ENCODE results near the gene RBFOX2. TPM values are rescaled to one million over a fixed set of nuclear protein-coding genes. Genes with fewer than 3 reads are reported as not detected.
A peak's percentile ranks its signal among the peaks of the same experiment; 100 is the strongest.
"Not testable (repeated sequence)": the region's sequence is repeated elsewhere in the genome, so short reads cannot be mapped to it uniquely, and the experiment has no call there.

RBFOX2 gene
- total RNA-seq, 1 donor from 2014 or later, result 107 TPM

DNA sequence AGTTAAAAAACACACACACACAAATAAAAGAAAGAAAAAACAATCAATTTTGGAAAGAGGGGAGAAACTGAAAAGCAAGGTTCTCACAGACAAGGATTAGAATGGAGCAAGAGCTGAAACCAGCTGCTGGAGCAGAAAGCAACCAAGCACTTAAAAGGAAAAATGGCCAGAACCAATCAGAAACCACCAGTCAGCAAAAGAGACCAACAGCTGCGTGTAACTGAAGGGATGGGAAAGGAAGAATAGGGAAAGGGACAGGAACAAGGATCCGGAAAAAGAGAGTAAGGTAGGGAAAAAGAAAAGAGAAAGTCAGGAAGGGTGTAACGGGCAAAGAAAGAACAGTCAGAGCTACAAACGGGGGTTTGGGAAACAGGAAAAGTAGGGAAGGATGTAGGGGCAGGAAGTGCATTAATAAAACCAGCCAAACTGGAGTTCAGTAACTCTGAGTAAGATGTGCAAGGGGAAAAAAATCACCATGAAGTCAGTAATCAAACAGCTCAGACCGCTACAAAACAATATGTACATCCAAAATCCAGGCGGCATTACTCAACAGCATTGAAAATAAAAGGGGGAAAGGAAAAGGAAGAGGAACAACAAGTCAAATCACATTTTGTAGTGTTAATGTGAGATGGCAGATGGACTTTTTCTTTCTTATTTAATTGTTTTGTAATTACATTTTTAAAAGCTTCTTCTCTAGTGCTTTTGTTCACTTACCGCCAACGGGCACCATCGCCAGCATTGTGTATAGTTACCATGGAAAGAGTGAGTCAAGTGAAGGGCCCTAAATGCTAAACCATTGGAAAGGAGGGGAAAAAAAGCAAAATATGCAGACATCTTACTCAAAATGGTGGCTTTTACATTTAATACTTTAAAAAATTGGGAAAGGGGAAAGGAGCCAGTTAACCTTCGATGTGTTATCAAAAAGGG lies 261.7 kb downstream of the RBFOX2 start:
- peak; percentile 65 for DNase-seq

DNA sequence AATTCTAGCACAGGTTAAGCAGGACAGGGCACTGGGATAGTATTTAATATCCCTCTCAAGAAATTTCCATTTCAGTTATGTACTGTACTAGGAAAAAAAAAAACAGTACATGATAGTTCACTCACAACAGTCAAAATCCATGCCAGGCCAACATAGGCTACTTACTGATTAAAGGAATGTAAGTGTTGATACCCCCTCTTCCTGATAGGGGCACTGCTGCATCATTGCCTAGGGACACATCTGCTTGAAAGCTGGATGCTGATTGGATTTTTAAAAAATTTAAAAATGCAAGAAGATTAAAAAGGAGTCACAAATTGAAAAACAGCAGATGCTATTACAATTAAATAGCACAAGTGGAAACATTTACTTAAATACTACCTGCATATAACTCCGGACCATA lies 267.6 kb downstream of the RBFOX2 start:
- DNase-seq, result peak; percentile 46

DNA sequence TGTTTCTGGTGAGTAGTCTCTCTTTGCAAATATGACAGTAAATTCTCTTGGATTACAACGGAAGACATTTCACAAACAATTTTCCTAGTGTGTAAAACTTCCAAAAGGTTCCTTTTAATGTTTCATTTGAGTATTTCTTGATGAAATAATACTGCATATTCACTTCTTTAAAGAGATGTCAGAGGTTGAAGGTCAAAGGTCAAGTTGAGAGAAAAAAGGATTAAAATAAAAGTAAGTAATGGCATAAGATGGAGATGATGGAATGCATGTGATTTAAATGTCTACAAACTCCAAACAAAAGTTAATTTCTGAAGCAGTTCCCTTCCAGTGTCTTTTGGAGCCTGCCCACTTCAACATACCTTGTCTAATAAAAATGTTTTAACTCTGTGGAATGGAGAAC lies 270.2 kb downstream of the RBFOX2 start:
- no peak for DNase-seq

GRCh38 chr22:35756722-35757121 lies 271.9 kb downstream of the RBFOX2 start:
- no peak for DNase-seq

GRCh38 chr22:35754761-35755160 lies 273.9 kb downstream of the RBFOX2 start:
- DNase-seq, result no peak

DNA sequence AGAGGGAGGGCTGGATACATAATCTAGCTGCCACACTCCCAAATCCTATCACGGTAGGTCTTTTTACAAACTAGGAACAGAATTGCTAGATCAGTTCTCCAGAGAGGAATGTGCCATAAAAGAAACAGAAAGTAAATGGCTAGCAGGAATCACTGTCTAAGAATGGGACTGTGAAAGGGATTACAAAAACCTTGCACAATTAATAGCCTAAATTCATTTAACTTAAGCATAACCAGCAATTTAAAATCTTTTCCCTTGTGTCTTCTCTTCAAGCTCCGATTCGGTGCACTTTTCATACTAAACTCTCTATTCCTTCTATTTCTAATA lies 275.8 kb downstream of the RBFOX2 start:
- no peak for DNase-seq

- peak; percentile 58 for DNase-seq
Observed at GRCh38 chr22:35752006-35752862, 276.4 kb downstream of the RBFOX2 start.

DNA sequence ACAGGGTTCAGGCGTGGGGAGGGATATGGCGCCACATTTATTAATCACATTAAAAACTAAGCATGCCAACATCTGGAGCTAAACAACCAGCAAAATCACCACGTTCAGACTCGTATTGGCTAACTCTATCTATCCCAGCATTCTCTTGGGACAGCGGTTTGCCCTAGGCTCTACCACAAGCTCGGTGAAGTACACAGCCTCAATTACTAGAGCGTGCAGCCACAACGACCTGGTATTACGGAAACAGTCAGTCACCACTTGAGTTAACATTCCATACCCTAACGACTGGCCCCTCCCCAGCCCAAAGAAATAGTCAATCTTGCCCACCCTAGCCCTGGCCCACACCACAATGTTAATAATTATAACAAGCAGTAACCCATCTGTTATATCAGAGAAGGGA lies 278.8 kb downstream of the RBFOX2 start:
- no peak for DNase-seq

- DNase-seq, result peak; percentile 12
Observed at GRCh38 chr22:35746946-35747703, 281.5 kb downstream of the RBFOX2 start.

DNA sequence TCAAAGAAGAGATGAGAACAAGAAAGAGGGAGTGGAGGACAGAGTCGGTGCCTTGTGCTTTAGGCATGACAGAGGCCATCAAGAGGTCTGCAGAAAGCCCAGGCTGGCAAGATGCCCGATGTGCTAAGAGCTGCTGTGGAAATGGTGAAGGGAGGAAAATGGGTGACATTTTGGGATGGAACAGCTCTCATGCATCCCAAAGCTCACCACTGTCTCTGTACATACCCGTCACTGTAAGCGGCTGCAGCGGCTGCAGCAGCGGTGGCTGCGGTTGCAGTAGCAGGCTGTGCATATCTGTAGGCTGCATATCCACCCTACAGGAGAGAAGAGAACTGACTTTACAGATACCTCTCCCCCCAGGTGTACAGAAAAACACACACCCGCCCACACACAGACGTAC lies 282.4 kb downstream of the RBFOX2 start:
- DNase-seq, result no peak

DNA sequence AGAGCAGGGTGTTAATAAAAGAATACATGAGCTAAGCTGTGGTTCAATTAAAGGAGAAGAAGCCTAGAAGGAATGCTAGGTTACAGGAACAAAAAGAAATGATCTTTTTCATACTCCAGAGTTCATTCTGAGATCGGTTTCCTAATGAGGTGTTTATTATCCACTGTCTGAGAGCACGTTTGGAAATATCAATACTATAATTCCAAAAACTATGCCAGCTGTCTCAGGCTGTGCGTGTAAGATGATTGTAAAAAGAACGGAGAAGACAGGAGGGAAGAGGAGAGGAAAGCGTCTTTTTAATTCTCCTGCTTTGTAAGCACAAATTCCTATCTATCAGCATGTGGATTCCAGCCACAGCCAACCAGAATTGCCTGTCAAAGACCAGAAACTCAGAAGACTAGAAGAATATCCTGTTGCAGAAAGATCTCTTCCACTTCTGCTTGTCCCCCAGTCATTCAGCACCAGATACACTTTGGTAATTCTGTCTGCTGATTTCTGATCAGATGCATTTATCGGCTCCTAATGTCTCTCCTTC lies 285.2 kb downstream of the RBFOX2 start:
- no peak for DNase-seq

GRCh38 chr22:35742342-35743100 lies 286.1 kb downstream of the RBFOX2 start:
- peak; percentile 83 for DNase-seq

DNA sequence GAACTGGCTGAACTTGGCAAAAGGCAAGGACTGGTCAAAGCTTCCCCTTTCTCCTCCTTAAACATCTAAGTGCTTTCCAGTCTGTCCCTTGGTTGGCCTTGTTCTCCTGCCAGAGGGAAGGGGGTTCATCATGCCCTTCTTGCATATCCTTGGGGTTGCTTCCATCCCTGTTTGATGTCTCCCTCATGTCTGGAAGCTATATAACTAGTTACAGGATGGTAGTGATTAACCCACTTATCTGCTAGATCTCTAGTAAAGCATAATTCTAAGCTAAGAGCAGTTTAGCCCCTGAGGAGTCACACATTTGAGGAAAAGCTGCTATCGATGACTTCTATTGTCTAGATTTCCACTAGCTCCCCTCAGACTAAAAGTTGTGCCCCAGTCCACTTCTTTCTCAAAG lies 288.0 kb downstream of the RBFOX2 start:
- no peak for DNase-seq

- no peak for DNase-seq
Observed at GRCh38 chr22:35739931-35740380, 288.7 kb downstream of the RBFOX2 start.

GRCh38 chr22:35739076-35739930 lies 289.3 kb downstream of the RBFOX2 start:
- peak; percentile 10 for DNase-seq

DNA sequence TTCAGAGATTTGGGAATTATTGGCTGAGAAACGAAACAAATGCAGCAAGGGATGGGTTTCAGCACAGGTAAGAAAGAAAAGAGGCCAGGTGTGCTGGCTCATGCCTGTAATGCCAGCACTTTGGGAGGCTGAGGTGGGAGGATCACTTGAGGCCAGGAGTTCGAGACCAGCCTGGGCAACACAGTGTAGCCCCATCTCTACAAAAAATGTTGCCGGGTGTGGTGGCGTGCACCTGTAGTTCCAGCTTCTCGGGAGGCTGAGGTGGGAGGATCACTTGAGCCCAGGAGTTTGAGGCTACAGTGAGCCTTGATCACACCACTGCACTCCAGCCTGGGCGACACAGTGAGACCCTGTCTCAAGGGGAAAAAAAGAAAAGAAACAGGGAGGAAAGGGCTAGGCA lies 290.7 kb downstream of the RBFOX2 start:
- DNase-seq, result not testable (repeated sequence)

DNA sequence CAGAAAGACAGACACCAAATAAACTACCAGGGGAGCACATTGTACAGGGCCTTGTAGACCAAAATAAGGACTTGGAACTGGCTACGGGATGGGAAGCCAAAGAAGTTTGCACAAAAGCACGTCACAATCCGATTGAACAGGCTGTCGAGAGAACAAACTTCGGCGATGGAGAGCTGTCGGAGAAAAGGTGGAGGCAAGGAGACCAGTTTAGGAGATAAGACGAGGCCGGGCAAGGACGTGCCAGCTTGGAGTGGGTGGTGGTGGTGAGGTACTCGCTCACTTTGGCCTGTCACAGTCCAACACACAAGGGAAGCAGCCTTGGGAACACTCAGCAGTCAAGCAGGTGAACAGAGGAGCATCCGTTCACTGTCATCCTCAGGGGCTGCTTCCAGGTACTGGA lies 291.9 kb downstream of the RBFOX2 start:
- DNase-seq, result no peak

GRCh38 chr22:35736166-35736565 lies 292.5 kb downstream of the RBFOX2 start:
- no peak for DNase-seq

DNA sequence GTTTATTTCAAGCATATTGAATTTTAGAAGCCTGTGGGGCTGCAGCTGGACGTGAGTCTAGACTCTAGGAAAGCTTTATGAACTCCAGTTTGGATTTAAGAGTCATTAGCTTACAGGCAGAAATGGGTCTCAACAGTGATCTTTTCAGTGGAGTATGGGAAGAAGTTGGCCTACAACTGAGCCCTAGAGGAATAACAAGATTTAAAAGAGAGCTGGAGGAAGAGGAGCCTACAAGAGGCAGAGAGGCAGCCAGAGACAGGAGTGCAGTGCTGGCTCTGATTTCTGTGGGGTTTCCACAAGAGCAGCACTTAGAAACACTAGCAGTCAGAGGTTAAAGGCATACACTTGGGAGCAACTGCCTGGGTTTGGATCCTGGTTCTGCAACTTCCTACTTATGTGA lies 293.1 kb downstream of the RBFOX2 start:
- no peak for DNase-seq

- no peak for DNase-seq
Observed at GRCh38 chr22:35734517-35734827, 294.2 kb downstream of the RBFOX2 start.

Measured in dermis blood vessel endothelial cell (primary cell).